NCI-H1417 (cell line): Measurements from ENCODE around the gene CORO2B.

Source experiments
- DNase-seq, 3 experiments: peaks; one replicate each; lab custom pipeline; 2025; lab: John Stamatoyannopoulos, UW

CORO2B gene

DNA sequence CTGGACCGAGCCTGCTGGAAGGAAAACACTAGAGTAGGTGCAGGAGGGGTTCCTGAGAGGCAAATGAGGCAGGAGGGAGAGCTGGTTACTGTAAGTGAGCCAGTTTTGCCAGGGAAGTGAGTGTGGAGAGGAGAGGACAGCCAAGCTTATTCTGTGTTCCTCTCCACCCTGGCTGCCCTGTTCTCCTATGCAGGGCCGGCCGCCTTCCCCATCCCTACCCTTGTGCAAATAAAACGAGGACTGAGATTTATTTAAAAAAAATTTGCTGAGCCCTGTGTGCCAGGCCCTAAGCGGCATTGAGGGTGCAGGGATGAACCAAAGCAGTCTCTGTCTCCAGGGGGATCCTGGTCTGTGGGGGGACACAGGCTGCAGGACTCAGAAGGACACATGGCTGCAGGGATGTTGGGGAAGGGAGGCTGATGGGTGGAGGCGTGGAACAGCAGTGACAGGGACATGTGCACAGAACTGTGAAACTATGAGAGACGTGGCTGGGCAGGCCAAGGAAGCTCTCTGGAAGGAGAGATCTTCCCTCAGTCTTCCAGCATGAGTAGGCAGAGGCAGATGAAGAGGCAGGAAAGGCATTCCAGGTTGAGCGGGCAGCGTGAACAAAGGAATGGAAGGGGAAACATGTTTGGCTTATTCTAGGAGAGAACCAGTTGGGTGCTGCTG lies 12.1 kb downstream of the CORO2B start:
- no peak for DNase-seq

DNA sequence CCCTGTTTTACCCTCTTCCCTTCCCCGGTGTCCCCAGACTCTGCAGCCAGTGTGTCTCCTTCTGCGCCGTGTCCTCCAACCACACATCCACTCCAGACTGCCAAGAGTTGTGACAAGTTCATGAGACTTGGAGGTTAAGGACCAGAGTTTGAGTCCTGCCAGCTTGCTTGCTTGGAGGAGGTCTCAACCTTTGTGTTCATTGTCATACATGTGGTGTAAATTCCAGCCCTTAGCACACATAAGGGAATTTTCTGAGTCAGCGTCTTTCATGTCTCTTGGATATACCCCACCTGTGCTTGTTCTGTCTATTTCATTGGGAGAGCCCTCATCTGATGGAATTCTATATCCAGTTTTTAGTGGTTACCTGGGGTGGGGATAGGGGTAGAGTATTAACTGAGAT lies 13.3 kb downstream of the CORO2B start:
- no peak for DNase-seq

DNA sequence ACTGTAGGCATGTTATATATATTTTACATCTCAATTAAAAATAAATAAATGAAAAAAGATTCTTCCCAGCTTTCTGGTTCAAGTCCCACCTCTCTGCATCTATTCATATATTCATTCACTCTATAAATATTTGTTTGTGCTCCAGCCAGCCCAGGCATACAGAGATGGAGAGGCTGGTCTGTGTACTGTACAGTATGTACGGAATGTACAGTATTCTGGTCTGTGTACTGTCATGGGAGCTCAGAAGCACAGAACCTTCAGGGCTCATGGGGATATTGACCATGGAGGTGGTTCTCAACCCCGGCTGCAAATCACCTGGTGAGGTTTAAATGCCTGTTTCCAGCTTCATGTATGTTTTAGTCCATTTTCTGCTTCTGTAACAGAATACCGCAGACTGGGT lies 13.8 kb downstream of the CORO2B start:
- DNase-seq = no peak

DNA sequence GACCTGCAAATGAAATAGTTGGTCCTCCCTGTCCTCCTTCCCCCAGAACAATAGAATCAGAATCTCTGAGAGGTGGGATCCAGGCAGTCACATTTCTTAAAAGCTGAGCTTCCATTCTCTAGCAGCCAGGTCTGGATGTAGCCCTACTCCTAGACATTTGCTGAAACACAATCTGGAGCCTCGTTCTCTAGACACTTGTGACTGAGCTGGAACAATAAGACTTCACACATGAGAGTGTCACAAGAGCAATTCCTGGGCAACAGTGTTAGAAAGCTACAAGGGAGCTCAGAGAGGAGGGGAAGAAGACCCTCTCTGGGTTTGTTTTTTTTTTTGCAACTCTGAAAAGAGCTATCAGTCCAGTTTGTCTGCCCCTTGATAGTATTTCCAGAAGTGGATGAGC lies 14.5 kb downstream of the CORO2B start:
- no peak for DNase-seq

DNA sequence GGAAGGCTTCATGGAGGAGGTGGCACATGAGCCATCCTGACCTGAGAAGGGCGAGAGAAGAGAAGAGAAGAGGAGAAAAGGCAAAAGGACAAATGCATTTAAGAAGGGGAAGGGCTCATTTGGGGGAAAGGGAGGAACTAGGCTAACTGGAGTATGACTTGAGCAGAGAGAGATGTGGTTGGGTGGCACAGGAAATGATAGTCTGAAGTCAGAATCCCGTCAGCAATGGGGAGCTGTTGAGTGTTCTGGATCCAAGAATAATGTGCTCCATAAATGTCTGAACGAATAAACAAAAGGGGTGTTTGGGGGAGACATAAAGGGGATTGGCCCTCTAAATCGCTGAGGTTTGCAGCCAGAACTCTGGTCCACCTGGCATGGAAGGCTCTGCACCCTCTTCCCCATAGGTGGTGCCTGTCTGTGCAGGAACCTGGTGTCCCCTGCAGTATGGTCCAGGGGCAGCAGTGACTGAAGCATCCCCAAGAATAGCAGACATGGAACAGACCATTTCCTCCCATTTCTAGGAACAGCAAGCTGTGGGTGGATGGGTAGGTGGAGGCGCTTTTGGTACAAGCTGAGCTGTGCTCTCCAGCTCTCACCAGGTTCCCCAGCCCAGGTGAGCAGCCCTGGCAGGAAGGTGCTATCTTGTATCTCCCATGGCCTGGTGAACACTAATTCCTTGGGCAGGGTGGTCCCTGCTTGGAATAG lies 15.2 kb downstream of the CORO2B start:
- DNase-seq = no peak

DNA sequence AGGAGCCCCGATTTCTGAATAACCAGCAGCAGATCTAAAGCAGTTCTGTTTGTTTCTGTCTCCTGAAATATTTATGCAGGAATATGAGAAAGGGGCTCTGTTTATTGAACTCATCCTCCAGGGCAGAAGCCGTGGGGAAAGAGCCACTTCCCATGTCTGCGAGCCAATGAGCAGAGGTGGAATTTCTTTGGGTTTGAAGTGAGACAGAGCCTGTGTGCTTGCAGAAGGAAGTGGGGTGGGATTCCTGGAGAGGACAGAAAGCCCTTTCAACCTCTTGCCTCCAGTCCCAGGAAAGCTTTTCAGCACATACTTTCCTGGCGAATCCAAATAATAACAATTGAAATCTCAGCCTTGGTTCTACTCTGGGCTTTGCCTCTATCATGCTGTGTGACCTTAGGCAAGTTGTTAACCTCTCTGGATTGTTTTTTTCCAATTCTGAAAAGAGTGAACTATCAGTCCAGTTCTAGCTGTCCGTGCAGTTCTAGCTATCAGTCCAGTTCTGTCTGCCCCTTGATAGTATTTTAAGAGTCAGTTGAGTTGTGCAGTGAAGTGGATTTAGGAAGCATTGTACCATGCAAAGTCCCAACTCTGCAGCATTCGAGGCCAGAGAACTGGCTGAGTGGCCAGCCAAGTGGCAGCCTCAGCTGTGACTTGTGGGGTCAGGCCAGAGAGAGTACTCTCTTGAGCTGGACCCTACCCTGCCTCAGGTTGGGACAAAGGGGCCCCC lies 15.9 kb downstream of the CORO2B start:
- no peak for DNase-seq

DNA sequence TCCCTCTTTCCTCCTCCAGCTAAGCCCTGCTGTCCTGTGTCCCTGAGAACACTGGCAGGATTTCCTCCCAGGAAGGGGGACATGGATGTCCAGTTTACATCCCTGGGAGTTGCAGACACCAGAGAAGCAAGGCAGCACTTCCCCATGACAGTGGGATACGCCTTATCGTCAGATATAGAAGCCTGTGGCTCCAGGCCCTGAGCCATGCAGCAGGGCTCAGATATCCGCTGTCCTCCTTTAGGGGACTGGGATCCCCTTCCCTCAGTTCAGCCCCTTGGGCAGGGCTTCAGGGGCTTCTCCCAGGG lies 16.4 kb downstream of the CORO2B start:
- DNase-seq = no peak

DNA sequence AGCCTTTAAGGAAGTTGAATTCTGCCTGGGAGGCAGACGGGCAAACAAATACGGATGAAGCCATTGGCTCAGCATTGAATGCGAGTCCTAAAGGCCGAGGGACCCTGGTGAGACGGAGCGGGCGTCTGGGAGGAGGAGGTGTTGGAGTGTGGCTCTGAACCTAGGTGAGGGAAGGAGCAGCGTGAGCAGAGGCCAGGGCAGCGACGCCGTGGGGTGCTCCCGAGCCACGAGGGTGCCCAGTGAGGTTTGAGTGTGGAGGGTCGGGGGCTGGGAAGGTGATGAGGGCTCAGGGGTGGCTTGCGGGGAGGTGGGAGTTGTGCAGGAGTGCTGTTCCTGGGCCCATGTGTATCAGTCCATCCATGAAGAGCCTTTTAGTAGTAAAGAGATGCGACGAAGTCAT lies 17.0 kb downstream of the CORO2B start:
- peak in 1 of 3 experiments; percentile 55 for DNase-seq

DNA sequence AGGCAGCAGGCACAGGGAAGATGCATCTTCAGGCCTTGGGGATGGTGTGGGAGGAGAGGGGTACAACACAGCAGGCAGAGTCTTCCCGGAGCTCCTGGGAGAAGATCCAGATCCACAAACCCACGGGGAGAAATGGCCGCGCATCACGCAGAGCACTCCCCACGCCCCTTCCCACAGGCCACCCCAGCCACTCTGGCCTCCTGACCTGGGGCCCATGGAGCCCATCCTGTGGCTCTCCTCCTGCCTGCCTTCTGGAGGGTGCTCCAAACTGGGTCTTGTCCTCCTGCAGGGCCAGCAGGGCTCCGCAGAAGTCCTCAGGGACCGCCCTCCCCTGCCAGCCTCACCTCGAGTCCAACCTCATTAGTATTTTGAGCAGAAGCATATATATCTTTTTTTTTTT lies 17.9 kb downstream of the CORO2B start:
- no peak for DNase-seq

DNA sequence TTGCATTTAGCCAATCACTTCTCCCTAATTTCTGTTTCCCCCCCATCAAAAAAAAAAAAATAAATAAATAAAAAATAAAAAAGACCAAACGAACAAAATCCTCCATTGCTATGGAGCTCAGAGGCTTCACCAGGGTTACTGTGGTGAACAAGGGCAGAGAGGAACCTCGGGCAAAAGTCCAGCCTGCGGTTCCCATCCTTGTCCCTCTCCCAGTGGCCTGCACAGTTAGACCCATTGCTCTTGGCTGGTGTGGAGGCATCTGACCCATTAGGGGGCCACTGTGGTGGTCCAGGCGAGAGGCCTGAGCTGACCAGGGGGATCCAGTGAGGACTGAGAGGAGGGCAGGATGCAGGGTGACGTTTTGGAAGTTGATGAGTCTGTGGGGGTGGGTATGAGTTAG lies 18.8 kb downstream of the CORO2B start:
- no peak for DNase-seq

DNA sequence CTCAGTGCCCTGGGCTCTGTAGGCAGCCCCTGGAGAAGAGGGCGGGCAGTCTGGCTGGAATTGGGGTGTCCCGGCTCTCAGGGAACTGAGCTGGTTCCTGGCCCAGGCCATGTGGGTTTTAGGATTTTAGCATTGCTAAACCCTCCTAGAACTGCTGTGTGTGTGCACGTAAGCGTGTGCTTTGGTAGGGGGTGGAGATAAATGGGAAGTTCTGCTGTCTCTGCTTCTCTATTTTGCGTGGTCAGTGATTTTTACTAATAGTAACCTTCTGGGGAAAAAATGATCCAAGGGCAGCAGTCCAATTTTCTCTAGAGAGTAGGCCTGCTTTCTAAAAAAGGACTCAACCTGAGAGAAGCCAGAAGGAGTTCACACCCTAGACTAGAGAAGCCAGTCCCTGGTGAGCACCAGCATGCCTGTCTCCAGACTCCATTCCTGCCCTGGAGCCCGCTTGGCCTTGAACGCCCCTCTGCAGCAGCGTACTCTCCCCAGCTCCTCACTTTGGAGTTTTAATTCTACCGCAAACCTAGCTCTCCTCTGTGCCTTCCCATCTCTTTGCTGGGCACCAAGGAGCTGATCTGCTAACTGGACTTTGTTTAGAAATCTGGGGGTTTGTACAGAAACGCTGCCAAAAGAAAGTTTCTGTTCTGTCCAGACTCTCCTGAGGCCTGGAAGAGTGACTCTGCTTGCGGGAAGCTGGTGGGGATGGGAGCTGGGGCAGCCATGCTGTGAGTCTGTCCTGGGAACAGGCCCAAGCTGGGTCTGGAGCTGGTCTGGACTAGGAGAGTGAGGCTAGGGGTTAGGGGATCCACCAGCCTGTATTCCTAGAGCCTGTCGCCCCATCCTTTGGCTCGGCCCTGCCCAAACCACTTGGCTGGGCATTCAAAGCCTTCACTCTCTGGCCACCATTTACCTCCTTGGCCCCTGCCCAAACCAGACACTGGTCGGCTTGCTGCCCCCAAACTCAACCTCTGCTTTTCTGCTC lies 19.7 kb downstream of the CORO2B start:
- no peak for DNase-seq

DNA sequence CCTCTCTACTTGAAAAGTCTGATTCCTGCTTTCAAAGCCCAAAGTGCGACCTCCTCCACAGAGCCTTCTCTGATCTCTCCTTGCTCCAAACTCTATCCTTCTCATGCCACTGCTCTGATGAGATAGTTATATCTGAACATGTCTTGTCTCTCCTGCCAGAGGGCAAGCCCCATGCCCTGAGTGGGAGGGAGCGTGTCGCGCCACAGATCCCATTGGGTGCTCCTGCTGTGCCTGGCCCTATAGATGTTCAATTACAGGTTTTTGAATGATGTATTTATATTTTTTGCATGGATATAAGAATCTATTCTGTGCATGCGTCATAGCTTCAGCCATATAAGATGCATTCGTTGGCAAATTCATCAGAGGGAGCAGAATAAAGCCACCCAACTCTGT lies 20.4 kb downstream of the CORO2B start:
- DNase-seq = no peak

DNA sequence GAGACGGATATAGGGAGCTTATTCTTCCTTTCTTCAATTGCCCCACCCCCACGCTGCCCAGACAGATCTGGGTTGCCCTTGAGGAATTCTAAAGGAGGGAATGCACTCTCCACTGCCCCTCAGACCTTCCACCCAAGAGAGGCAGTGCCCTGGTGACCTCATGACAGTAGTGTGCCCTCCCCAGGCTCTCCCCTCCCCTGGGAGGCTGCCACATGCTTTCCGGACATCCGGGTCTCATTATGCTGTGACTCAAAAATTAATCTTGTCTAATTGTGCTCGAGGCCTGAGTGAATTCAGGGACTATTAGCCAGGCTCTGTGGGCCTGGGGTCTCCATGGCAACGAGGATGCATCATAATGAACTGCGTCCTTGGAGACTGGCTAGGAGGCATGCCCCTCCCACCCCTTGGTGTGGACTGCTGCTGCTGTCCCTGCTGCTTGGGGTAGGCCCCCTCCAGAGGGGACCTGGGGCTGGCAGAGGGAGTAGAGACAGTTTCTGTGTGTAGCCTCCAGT lies 20.8 kb downstream of the CORO2B start:
- peak in 2 of 3 experiments; percentile 95 to 99 for DNase-seq

DNA sequence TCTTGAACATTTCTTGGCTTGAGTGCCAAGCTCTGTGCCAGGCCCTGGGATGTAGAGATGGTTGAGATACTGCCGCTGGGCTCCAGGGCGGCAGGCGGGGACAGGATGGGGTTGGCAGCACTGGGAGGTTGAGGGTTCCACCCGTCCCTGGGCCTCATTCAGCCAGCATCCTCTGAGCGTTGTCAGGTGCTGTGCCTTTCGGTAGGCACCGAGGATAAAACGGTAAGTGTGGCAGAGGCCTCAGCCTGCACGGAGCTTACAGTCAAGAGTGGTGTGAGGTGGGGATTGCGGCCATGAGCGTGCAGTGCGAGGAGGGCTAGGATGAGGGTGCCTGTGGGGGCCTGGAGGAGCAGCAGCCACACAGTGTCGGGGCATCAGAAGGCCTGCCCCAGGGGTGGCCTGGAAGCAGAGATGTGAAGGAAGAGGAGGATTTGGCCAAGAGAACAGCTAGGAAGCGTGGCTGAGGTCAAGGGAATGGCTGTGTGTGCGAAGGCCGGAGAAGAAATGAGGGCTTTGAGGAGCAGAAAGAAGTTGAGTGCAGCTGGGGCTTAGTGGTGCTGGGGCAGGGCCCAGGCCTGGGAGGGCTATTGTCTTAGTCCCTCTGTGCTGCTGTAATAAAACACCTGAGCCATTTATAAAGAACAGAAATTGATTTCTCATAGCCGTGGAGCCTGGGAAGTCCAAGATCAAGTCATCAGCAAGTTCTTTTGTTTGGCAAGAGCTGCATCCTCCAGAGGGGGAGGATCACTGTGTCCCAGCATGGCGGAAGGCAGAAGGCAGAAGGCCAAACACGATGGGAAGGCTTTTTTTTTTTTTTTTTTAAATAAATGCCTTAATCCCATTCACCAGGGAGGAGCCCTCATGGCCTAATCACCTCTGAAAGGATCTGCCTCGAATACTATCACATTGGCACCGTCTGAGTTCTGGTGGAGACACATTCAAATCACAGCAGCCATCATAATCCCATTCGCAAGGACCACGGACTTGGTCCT lies 22.7 kb downstream of the CORO2B start:
- peak in 1 of 3 experiments; percentile 4 for DNase-seq

DNA sequence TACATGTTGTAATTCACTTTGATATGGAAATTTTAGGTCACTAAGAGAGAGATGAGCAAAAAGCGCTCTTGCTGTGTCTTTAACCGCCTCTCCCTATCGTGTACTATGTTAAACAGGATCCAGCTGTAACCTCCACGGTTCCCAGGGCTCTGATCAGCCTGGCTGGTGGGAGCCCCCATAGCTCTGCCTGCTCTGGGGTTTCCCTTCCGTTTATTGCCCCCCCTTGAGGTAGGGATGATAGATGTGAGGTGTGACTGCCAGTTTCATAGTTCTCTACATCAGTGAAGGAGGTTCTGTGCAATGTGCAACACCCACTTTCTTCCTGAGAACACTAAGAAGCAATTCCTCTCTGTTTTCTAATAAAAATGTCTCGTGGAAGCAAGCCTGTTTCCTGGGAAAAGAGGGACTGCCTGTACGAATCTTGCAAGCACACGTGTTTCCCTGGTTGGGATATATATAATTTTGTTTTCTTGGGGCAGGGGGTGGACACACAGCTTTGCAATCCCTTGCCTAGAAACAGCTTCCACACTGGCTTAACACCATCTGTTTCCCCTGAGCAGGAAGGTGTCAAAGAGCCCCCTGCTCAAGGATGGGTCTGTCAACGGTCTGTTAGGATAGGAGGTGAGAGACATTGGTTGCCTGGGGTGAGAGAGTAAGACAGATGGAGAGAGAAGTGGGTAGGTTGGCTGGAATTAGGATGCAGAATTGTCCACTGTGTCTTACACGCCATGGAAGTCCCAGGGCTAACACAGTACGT lies 23.8 kb downstream of the CORO2B start:
- no peak for DNase-seq

DNA sequence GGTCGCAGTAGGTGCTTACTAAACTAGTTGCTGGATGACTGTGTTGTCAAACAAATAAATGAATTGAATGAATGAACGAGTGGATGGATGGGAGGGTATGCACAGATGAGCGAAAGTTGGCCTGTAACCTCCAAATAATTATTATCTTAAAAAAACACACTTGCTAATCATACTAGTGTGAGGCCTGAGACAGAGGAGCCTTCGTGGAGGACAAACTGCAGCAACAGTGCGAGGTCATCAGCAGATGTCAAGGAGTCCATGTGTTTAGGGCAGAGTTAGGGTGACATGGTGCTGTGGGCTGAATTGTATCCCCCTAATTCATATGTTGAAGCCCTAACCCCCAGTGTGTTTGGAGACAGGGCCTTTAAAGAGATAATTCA lies 24.4 kb downstream of the CORO2B start:
- DNase-seq = no peak

DNA sequence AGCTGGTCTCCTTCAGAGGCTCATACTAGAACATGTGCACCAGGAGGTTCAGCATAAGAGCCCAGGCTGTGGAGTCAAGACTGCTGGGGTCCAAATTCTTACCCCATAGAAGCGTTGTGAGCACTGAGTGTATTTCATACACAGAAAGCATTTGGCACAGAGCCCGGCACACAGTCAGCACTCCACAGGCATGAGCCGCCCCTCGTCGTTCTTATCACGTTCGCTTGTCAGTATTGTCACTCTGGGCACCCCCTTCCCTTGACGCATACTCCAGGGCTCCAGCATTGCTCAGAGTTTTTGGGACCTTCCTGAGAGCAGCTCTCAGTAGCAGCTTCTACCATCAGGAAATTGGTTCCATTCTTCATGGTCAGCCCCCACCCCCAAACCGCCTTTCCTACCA lies 25.2 kb downstream of the CORO2B start:
- no peak for DNase-seq

DNA sequence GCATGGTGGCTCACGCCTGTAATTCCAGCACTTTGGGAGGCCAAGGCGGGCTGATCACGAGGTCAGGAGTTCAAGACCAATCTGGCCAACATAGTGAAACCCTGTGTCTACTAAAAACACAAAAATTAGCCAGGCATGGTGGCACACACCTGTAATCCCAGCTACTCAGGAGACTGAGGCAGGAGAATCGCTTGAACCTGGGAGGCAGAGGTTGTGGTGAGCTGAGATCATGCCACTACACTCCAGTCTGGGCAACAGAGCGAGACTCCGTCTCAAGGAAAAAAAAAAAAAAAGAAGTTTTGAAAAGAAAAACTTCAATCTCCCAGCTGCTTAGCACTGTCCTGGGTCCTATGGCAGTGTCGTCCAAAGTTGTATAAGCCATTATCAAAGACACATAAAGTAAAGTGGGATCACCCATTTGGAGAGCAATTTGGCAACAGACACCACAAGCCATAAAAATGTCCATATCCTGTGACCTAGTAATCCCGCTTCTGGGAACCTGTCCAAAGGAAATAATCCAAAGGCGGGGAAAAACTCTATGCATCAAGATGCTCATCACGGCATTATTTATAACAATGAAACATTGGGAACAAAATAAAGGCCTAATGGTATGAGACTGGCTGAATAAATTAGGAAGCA lies 26.2 kb downstream of the CORO2B start:
- peak in 1 of 3 experiments; percentile 10 for DNase-seq

DNA sequence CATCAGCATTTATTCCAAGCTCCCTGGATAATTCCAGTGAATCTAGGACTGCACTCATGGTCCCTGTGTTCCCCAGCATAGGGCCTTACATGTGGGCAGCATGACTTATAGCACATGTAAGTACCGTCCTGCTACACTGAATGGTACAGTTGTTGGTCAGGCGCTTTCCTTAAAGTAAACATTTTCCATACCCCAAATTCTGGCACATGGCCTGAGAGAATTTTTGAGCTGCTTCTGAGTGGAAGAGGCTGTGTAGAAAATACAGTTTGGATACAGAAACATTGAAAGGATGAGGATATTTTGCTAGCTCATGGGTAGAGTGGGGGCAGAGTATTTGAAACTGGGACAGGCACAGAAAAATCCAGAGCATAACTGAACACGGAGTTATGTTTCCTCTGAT lies 27.6 kb downstream of the CORO2B start:
- no peak for DNase-seq
